ENCODE results near the gene MAPK1IP1L. TPM values are rescaled to one million over a fixed set of nuclear protein-coding genes. Genes with fewer than 3 reads are reported as not detected.

MAPK1IP1L gene
- total RNA-seq, result 11.7 and 23.5 TPM in 2 replicates

DNA sequence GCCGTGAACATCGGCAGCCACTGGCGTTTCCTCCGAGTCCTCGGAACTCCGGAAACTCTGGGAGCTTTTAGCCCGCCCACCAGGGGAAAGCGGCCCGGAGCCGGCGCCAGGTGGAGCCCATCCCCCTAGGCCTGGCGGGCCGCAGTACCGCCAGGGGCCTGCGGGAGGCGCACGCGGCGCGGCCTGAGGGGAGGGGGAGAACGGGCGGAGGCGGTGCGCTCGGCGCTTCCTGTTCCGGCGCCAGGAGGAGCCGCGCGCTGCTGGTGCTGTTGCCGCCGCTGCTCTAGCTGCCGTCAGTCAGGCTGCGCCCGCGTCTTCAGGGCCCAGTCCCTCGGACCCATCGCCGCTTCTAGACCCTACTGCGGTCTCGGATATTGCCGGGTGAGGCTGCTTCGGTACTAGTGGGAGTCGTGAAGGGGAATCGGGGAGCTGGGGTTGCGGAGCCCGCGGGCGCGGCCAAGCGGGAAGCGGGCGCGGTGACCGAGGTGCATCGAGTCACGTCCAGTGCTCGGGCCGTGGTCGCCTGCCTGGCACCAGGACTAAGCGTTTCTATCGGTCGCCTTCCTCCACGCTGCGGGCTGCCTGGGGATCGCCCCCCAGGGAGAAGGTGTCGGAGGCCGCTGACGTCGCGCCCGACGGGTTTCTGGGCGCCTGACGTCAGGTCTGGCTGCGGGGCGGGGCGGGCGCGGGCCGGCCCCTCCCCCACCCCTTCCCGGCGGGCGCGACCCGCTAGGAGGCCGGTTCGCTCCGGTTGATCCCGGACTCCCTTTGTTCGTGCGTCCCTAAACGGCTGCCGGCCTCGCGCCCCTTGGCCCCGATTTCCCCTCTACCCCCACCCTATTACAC, at the start of gene MAPK1IP1L:
Gene MAPK1IP1L, plus strand, starts transcription at position 225 of the 846 bp plus-strand sequence. CDS start 10,037 bp downstream, outside the sequence.

DNA sequence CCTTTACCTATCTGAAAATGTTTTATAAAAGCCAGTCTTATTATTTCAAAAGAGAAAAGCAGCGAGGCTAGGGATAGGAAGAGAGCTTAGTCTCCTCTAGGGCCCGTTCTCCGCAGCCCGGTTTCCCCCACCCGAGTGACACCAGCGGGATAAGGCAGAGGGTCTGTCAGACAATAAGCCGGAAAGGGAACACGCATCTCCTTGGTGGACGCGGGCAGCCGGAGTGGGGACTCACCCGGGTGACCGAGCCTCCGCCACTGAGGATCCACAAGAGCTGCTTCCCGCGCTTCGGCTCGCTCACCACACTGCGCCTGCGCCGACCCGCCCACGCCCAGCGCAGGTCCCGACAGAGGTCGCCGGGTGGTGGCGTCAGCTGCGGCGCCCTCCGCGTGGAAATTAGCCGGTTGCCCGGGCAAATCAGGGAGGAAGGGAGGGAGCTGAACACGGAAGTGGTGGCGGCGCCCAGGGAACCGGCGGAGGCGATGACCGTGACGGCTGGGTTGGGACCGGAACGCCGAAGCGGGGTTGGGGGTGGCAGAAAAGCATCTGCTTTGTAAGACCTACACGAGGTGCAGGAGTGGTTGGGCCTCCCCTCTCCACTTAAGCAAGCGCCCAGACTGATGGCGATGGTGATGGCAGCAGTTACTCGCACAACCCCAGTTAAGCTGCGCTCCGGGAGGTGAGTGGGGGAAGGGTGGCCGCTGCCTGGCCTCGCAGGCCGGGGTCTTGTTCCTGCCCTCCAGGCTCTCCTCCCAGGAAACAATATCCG, 24.5 kb upstream of the MAPK1IP1L start, which contains the start of the genes SOCS4 and WDHD1:
Gene SOCS4, plus strand, starts transcription at position 444 of the 769 bp plus-strand sequence. CDS start 15,806 bp downstream, outside the sequence.
Gene WDHD1, minus strand, starts transcription at position 307 of the 769 bp plus-strand sequence. CDS start 312 bp downstream, outside the sequence.

Other genes with a start within 250 kb of the MAPK1IP1L start
- gene GCH1, start 148.8 kb upstream of the MAPK1IP1L start, total RNA-seq, result 6.0 and 8.4 TPM in 2 replicates
- gene WDHD1, start 24.5 kb upstream of the MAPK1IP1L start, total RNA-seq, result 8.4 and 14.5 TPM in 2 replicates
- gene SOCS4, start 24.4 kb upstream of the MAPK1IP1L start, total RNA-seq, result 11.3 and 25.0 TPM in 2 replicates
- 52.8 and 122 TPM in 2 replicates for gene LGALS3, start 77.6 kb downstream of the MAPK1IP1L start, total RNA-seq
- gene DLGAP5, start 139.9 kb downstream of the MAPK1IP1L start, total RNA-seq, result 19.0 and 39.0 TPM in 2 replicates
- 16.7 and 21.7 TPM in 2 replicates for gene FBXO34, start 219.8 kb downstream of the MAPK1IP1L start, total RNA-seq